ENCODE data around the gene BPIFB4.

GRCh38 chr20:33076662-33077372 lies 2.6 kb upstream of the BPIFB4 start:
- peak in 6 of 11 experiments; percentile 15 to 55 (median 31) for TF ChIP-seq CTCF (IDR thresholded peaks at IDR 0.05 in 8 of 11, conservative IDR thresholded peaks at IDR 0.05 in 3 of 11)
- TF ChIP-seq POLR2A (IDR thresholded peaks at IDR 0.05): no peak
